NCI-H2227 (cell line): ENCODE data around the gene NCOR2.

Experiments used
- DNase-seq: peaks from one replicate; lab custom pipeline; 2025; ENCODE audit not compliant: unreplicated experiment; lab: John Stamatoyannopoulos, UW

NCOR2 gene

GRCh38 chr12:124529565-124530276 lies 37.7 kb downstream of the NCOR2 start:
- no peak for DNase-seq

DNA sequence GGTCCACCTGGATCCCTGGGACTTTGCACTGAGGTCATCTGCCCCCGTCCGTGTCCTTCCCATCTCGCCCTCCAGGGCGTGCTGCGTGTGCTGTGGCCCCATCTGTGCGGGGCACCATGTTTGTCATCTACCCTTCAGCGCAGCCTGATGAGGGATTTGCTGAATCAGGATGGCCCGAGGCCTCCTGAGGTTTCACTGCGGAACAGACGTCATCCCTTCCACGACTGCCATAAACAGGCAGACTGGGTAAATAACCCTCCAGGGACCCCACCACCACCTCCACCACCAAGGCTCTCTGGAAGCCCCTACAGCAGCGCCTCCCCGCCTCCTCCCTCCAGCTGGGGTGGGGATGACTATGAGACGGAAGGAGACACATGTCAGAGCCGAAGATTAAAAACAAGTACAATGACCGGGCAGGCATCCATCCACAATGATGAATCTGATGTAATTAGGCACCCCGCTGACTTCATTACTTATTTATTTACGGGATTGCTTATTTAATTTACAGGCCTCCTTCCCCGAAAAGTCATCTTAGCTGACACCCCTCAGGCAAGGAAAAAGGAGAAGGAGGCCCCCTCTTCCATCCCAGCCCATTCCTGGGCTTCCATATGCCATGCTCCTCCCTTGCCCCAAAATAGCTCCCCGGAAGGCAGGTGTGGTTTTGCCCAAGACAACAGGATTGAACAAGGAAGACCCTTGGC lies 39.4 kb downstream of the NCOR2 start:
- peak; percentile 41 for DNase-seq

- no peak for DNase-seq
Measured at GRCh38 chr12:124525927-124526692, 41.3 kb downstream of the NCOR2 start.

DNA sequence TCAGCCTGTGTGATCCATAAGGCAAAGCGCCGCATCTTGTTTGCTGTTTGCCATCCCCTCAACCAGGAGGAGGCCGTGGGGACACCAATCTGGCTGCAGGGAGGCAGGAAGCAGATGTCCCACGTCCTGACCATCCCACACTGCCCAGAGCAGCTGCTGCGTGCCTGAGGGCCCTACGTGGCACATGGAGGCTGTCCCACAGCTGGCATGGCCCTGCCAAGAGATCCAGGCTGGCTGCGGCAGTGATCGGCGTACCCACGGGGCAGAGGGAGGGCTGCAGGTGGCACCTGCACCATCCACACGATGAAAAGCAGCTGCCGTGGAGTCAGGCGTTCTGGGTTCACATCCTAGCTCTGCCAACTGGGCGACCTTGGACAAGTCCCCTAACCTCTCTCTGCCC lies 42.0 kb downstream of the NCOR2 start:
- no peak for DNase-seq

DNA sequence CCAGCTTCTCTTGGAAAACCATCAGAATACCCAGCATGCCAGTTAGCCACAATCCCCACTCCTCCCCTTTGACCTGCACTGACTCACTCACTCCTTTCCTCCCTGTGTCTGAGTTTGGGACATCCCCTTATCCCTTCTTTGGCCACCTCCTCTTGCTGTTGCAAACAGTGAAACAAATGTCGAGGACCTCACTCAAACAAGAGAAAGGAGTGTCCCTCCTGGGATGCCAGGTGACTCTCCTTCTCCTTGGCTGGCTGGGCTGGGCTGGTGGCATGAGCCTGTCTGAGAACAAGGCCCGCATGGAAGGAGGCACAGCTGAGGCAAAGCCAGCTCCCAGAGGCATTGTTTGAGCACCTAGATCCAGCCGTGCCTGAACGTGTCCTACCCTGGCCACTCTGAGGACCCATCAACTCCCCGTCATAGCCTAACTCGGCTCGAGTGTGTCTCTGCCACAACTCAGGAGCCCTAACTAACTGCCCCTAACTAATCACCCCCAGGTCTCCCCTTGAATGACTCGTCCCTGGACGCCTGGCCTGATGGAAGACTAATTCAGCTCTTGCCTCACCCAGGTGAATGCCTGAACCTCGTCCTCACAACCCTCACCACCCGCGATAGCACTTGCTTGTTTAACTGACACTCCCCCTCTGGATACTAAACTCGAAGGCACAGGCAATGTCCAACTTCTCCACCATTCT lies 43.0 kb downstream of the NCOR2 start:
- no peak for DNase-seq

DNA sequence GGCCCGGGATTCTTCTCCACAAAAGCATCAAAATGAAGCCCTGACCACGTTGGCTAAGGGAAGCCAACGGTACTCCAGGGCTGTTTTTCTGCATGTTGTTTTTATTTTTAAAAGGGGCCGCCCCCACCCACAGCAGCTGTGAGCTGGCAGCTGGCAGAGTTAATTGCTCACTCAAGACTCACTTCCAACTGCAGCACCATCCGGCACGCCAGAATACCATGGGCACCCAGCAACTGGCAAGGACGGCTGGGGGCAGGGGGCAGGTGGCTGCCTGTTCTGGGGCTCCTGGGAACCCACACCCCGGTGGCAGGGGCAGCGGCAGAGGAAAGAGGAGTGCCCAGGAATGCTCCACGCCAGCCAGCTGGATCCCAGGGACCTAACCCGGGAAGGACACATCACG lies 44.3 kb downstream of the NCOR2 start:
- DNase-seq = peak; percentile 61

- no peak for DNase-seq
Measured at GRCh38 chr12:124520907-124521306, 46.5 kb downstream of the NCOR2 start.

- DNase-seq = no peak
Measured at GRCh38 chr12:124520265-124520701, 47.1 kb downstream of the NCOR2 start.

DNA sequence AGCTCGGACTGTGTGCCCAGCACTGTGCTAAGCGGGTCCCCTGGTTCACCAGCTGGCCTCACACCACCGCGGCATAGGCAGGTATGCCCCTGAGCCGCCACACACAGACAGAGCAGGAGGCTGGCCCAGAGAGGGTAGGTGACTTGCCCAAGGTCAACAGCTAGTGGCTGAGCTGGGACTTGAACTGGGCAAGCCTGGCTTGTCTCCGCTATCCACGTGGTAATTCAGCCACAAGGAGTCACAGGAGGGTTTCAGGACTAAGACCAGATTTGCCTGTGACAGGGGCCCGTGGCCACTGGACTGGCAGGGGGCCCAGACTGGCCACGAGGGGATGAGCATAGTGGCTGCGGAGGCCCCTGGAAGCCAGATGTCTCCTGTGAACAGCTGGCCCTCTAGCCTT lies 47.7 kb downstream of the NCOR2 start:
- no peak for DNase-seq

DNA sequence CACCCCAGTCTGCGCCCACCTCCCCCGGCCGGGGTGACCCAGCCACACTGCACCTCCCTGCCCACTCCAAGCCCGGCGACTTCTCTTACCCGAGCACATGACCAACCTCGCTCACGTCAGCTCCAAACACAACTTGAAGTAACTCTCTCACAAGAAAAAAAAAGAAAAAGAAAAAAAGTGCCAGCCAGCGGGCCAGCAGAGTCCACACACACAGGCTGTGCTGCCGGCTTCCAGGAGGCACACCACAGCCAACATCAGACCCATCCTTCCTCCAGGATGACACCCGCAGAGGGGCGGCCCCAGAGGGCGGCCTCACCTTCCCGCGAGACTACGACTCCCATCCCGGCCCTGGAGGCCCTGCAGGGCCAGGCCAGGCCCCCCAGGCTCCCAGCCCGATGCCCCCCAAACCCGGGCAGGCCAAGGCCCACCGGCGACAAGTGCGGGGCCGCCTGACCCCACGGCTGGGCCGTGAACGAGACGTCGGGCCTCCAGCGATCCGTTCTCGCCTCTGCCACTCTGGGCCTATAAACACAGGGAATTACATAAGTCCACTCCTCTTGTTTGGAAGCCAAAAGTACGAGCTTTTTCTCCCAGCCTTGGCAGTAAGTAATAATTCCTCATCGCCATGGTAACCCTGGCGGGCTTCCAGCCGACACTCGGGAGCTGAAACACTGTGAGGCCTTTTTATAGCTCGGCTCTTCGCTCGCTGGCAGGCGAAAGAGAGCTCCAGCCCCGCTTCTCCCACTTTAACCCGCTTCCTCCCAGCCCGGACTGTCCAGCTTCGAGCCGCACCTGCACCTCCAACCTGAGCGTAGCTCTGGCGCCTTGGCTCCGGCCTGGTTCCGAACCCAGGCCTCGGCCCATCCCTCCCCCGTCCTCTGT lies 49.1 kb downstream of the NCOR2 start:
- peak; percentile 97 for DNase-seq
